ENCODE measurements around the gene AIRE. TPM values are rescaled to one million over a fixed set of nuclear protein-coding genes. Genes with fewer than 3 reads are reported as not detected.
"Not testable (repeated sequence)": the region's sequence is repeated elsewhere in the genome, so short reads cannot be mapped to it uniquely, and the experiment has no call there.

Gene AIRE
- total RNA-seq, 2 experiments from 2014 or later: 0.11 to 0.16 TPM

- Mint-ChIP-seq H3K27ac (peak within 1 kb of the TSS; percentile 99), H3K9me3 (no peaks in the 10 kb centered on the region), H3K36me3 (ENCODE audit: low read depth) (peaks cover 32% of the 10 kb centered on the region), H3K4me3 (peak within 1 kb of the TSS; percentile 93), H3K27me3 (no peaks in the 10 kb centered on the region), H3K4me1 (ENCODE audit: low read depth) (peaks cover 25% of the 10 kb centered on the region)
- no peak for TF ChIP-seq CTCF (IDR thresholded peaks at IDR 0.05)
- DNase-seq (peak; percentile 87 to 98 (median 94)), ATAC-seq (ENCODE audit: poor library complexity) (peak; percentile 88)
- Histone ChIP-seq H3K27me3 (ENCODE audit: control insufficient read depth in 1 of 2, insufficient read depth in 2 of 2, low read length in 2 of 2) (no peaks in the 10 kb centered on the region), H3K4me1 (ENCODE audit: insufficient read depth, low read length) (peaks cover 20% of the 10 kb centered on the region), H3K27ac (ENCODE audit: low read depth in 1 of 2, low read length in 2 of 2) (peak within 1 kb of the TSS; percentile 93 to 96), H3K36me3 (ENCODE audit: insufficient read depth, low read length) (peaks cover 11% of the 10 kb centered on the region), H3K9me3 (ENCODE audit: control insufficient read depth in 1 of 2, insufficient read depth in 1 of 2, low read length in 2 of 2) (no peaks in the 10 kb centered on the region), H3K4me3 (ENCODE audit: low read length) (peak within 1 kb of the TSS; percentile 90)
- intact Hi-C loops (cut with DNase I, micrococcal nuclease): loop anchor here in 1 of 2 experiments (1.0 to 10.0 kb wide), 6 partner anchors 115 to 1464 kb away; partner anchors contain the start of genes PTTG1IP, SUMO3 and WDR4
- ChIA-PET CTCF (no interaction called here), POLR2A (interaction anchor here (0.8 to 2.9 kb wide), 13 partner anchors 9 to 535 kb away, joined by 3 to 13 read pairs (median 3); partner anchors contain the start of genes PFKL, PTTG1IP, TRAPPC10 and TRPM2)
Measured at GRCh38 chr21:44338971-44339910, 53.6 kb downstream of the AIRE start, which contains the start of gene CFAP410. Gene CFAP410, minus strand, starts transcription at chr21:44339390. Its CDS starts 196 bp downstream, at chr21:44339194.

GRCh38 chr21:44341726-44342458, 56.2 kb downstream of the AIRE start:
- H3K4me1 ChIP-seq (ENCODE audit: insufficient read depth, low read length): peaks cover 18% of the 10 kb centered on the region
- H3K9me3 Mint-ChIP-seq; CTCF ChIA-PET; H3K36me3 ChIP-seq (ENCODE audit: insufficient read depth, low read length); intact Hi-C loops (cut with DNase I, micrococcal nuclease); H3K27ac ChIP-seq (ENCODE audit: low read depth in 1 of 2, low read length in 2 of 2); ATAC-seq (ENCODE audit: poor library complexity); H3K27me3 Mint-ChIP-seq; H3K27me3 ChIP-seq (ENCODE audit: control insufficient read depth in 1 of 2, insufficient read depth in 2 of 2, low read length in 2 of 2); H3K4me3 ChIP-seq (ENCODE audit: low read length); DNase-seq; H3K4me3 Mint-ChIP-seq; H3K27ac Mint-ChIP-seq; H3K9me3 ChIP-seq (ENCODE audit: control insufficient read depth in 1 of 2, insufficient read depth in 1 of 2, low read length in 2 of 2): not testable (repeated sequence)
- H3K36me3 Mint-ChIP-seq (ENCODE audit: low read depth): peaks cover 27% of the 10 kb centered on the region
- peaks cover 25% of the 10 kb centered on the region for H3K4me1 Mint-ChIP-seq (ENCODE audit: low read depth)
- POLR2A ChIA-PET: interaction anchor here (1.2 to 1.5 kb wide), 2 partner anchors 12 to 13 kb away, joined by 4 read pairs; partner anchors contain the start of gene TRPM2

GRCh38 chr21:44342981-44343380, 57.3 kb downstream of the AIRE start:
- DNase-seq; H3K27me3 ChIP-seq (ENCODE audit: control insufficient read depth in 1 of 2, insufficient read depth in 2 of 2, low read length in 2 of 2); H3K27ac ChIP-seq (ENCODE audit: low read depth in 1 of 2, low read length in 2 of 2); intact Hi-C loops (cut with DNase I, micrococcal nuclease); H3K27me3 Mint-ChIP-seq; H3K4me3 Mint-ChIP-seq; ATAC-seq (ENCODE audit: poor library complexity); H3K9me3 Mint-ChIP-seq; H3K4me3 ChIP-seq (ENCODE audit: low read length); H3K36me3 ChIP-seq (ENCODE audit: insufficient read depth, low read length); CTCF ChIA-PET; POLR2A ChIA-PET; H3K9me3 ChIP-seq (ENCODE audit: control insufficient read depth in 1 of 2, insufficient read depth in 1 of 2, low read length in 2 of 2): not testable (repeated sequence)
- peak overlapping the region; percentile 51 for H3K27ac Mint-ChIP-seq
- peaks cover 15% of the 10 kb centered on the region for H3K4me1 Mint-ChIP-seq (ENCODE audit: low read depth)
- H3K36me3 Mint-ChIP-seq (ENCODE audit: low read depth): peaks cover 16% of the 10 kb centered on the region
- H3K4me1 ChIP-seq (ENCODE audit: insufficient read depth, low read length): peaks cover 16% of the 10 kb centered on the region

Measured in CD4-positive, alpha-beta T cell (primary cell).